Stimulated activated CD8-positive, alpha-beta memory T cell treated with anti-CD3 and anti-CD28 coated beads, Interleukin-12 subunit alpha, Interleukin-12 subunit beta, amount 100 ng/mL, for 4 hours (primary cell): ENCODE data around the gene SCARF2.
"Not testable (repeated sequence)": the region's sequence is repeated elsewhere in the genome, so short reads cannot be mapped to it uniquely, and the experiment has no call there.

Experiments used
- DNase-seq: peaks from one replicate; pipeline ENCODE4 v3.0.0-alpha.2; 2020; ENCODE audit warnings: low read depth

SCARF2 gene

GRCh38 chr22:20428496-20429253, 8.9 kb downstream of the SCARF2 start:
- DNase-seq = no peak

GRCh38 chr22:20427945-20428417, 9.6 kb downstream of the SCARF2 start:
- DNase-seq = no peak

GRCh38 chr22:20427104-20427944, 10.3 kb downstream of the SCARF2 start:
- DNase-seq = no peak

- no peak for DNase-seq
Observed at GRCh38 chr22:20426259-20426615, 11.4 kb downstream of the SCARF2 start.

GRCh38 chr22:20425566-20426258, 11.9 kb downstream of the SCARF2 start:
- DNase-seq = no peak

- DNase-seq = no peak
Observed at GRCh38 chr22:20424932-20425565, 12.6 kb downstream of the SCARF2 start.

- DNase-seq = no peak
Observed at GRCh38 chr22:20424568-20424931, 13.1 kb downstream of the SCARF2 start.

GRCh38 chr22:20423906-20424551, 13.6 kb downstream of the SCARF2 start:
- no peak for DNase-seq

GRCh38 chr22:20423008-20423905, 14.4 kb downstream of the SCARF2 start:
- DNase-seq = no peak

GRCh38 chr22:20422271-20423007, 15.2 kb downstream of the SCARF2 start:
- no peak for DNase-seq

GRCh38 chr22:20421507-20421874, 16.1 kb downstream of the SCARF2 start:
- no peak for DNase-seq

GRCh38 chr22:20420157-20420842, 17.3 kb downstream of the SCARF2 start:
- DNase-seq = no peak

GRCh38 chr22:20419664-20419951, 18.0 kb downstream of the SCARF2 start:
- DNase-seq = no peak

- DNase-seq = peak; percentile 48
Observed at GRCh38 chr22:20418211-20418788, 19.3 kb downstream of the SCARF2 start.

GRCh38 chr22:20415699-20416098, 21.9 kb downstream of the SCARF2 start:
- DNase-seq = not testable (repeated sequence)

- not testable (repeated sequence) for DNase-seq
Observed at GRCh38 chr22:20415241-20415640, 22.4 kb downstream of the SCARF2 start.

GRCh38 chr22:20414450-20414849, 23.2 kb downstream of the SCARF2 start:
- DNase-seq = no peak

- DNase-seq = no peak
Observed at GRCh38 chr22:20414059-20414440, 23.6 kb downstream of the SCARF2 start.
